SK-MEL-5 (cell line): ENCODE measurements around the gene UNKL. TPM values are rescaled to one million over a fixed set of nuclear protein-coding genes. Genes with fewer than 3 reads are reported as not detected.

Source experiments
- DNase-seq: peaks from one replicate; pipeline ENCODE4 v3.0.0-alpha.2; 2016; ENCODE audit warnings: low read depth, low spot score
- in situ Hi-C: cut with HindIII; loops from 2 replicates; pipeline ENCODE4 v1.10.0; 2016; ENCODE audit warnings: low sequenced_read_pairs, high pct_unique_total_duplicates, low pct_unique_long_range_greater_than_20kb
- polyA plus RNA-seq, 2 experiments: library from polyadenylated mRNA; depleted of rRNA; stranded (reverse); fragments of >200 nt; gene quantifications; 2 replicates each; pipeline ENCODE4 v1.2.3, GENCODE V29; 2015
- total RNA-seq: library from RNA; depleted of rRNA; stranded (reverse); fragments of >200 nt; shearing (Covaris generic); gene quantifications from 2 replicates; pipeline ENCODE4 v1.2.3, GENCODE V29; 2014; rRNA removed

UNKL gene, protein sequence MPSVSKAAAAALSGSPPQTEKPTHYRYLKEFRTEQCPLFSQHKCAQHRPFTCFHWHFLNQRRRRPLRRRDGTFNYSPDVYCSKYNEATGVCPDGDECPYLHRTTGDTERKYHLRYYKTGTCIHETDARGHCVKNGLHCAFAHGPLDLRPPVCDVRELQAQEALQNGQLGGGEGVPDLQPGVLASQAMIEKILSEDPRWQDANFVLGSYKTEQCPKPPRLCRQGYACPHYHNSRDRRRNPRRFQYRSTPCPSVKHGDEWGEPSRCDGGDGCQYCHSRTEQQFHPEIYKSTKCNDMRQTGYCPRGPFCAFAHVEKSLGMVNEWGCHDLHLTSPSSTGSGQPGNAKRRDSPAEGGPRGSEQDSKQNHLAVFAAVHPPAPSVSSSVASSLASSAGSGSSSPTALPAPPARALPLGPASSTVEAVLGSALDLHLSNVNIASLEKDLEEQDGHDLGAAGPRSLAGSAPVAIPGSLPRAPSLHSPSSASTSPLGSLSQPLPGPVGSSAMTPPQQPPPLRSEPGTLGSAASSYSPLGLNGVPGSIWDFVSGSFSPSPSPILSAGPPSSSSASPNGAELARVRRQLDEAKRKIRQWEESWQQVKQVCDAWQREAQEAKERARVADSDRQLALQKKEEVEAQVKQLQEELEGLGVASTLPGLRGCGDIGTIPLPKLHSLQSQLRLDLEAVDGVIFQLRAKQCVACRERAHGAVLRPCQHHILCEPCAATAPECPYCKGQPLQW
- total RNA-seq: 7.8 and 8.0 TPM in 2 replicates
- polyA plus RNA-seq (2015; cell fraction: cytosol; rRNA removed): 27.1 and 36.9 TPM in 2 replicates
- polyA plus RNA-seq (2015; cell fraction: nucleus; rRNA removed): 59.6 and 62.9 TPM in 2 replicates

DNA sequence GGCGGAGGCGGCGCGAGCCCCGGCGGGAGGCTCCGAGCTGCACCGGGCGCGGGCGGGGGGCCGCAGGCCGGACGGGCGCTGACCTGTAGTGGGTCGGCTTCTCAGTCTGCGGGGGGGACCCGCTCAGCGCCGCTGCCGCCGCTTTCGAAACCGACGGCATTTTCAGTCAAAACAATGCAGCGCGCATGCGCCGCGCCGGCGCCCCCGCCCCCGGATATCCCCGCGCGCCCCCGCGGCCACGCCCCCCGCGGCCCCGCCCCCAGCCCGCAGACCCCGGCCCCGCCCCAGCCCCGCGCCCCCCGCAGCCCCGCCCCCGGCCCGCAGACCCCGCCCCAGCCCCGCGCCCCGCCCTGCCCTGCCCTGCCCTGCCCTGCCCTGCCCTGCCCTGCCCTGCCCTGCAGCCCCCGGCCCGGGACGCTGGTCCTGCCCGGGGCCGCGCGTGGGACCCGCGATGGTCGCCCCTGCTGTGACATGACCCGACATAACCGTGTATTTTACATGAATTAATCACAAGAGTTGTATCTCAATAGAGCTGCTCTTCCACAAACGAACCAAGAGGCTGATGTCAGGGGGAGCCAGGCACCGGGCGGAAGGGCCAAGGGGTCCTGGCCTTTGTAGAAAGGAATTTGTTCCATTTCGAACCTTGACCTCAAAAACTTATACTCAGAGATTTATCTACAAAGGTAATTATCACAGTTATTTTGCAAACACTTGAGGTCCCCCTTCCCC is at the start of gene UNKL:
UNKL (minus strand) TSS at position 173 of the 729 bp plus-strand sequence; CDS start at position 160, 13 bp downstream.
- DNase-seq: peak; percentile 49
- in situ Hi-C loops: no loop called here

DNA sequence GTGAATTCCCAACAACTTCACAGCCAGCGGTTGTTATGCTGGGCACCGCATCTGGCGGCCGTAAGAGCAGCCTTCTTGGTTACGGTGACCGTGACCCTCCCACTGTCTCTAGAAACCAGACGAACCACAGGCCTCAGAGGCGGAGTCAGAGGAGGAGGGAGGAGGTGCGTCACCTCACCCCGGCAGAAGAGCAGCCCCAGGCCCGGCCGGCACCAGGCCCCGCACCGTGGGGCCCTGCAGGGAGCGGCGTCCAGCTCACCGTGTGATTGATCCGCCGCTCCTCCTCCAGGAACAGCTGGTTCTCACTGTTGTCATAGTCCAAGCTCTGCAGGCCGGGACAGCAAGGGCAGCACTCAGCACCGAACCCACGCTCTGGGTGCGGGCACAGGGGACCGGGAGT is 46.6 kb upstream of the UNKL start:
- in situ Hi-C loops: no loop called here
- DNase-seq: no peak

DNA sequence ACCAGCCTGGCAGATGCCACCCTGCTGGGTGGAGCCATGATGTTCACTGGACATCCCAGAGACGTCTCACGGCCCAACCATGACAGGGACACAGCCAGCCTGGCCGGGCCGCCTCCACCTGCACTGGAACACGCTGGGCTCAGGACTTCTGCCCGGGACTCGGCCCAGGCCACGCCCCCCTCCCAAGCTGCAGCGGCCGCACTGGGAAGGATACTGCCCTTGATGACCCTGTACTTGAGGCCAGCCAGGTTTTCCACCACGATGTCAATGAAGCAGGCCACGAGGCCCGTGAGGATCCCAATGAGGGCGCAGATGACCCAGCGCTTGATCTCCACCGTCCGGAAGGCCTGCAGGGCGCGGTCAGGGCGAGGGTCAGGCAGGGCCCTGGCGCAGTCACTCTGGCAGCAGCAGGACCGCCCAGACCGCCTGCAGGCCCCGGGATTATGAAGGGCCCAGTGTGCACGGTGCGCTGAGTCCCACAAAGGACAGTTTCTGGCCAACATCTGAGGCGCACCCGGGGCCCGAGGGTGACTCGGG is 46.2 kb upstream of the UNKL start:
- in situ Hi-C loops: no loop called here
- DNase-seq: no peak

DNA sequence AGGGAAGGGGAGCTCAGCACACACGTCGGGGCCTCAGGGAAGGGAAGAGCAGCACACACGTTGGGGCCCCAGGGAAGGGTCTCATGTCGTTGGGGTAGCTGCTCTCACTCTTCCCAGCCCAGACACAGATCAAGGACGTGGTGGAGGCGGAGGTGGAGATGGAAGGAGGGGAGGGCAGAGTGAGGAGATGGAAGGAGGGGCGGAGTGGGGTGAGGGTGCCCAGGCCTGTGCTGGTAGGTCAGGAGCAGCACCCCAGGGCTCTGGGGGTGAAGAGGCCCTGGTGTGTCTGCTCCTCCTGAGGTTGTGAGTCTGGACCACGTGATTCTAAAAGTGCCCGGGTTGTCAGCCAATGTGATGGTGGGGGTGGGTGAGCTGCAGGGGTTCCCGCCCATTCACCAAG is 45.5 kb upstream of the UNKL start:
- DNase-seq: no peak
- in situ Hi-C loops: no loop called here

DNA sequence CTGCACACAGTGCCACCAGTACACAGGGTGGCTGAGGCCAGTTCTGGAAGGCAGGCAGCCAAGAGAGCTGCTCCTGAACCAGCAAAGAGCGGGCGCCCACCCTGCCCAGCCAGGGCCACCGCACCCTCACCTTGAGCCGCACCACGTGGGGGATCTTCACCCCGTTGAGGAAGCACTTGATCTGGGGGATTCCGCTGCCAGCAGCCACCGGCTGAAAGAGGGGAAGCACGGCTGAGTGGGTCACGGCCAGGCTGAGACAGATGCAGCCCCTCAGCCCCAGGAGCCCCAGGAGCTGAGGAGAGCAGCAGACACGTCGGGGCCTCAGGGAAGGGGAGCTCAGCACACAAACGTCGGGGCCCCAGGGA is 44.5 kb upstream of the UNKL start:
- DNase-seq: no peak
- in situ Hi-C loops: no loop called here

DNA sequence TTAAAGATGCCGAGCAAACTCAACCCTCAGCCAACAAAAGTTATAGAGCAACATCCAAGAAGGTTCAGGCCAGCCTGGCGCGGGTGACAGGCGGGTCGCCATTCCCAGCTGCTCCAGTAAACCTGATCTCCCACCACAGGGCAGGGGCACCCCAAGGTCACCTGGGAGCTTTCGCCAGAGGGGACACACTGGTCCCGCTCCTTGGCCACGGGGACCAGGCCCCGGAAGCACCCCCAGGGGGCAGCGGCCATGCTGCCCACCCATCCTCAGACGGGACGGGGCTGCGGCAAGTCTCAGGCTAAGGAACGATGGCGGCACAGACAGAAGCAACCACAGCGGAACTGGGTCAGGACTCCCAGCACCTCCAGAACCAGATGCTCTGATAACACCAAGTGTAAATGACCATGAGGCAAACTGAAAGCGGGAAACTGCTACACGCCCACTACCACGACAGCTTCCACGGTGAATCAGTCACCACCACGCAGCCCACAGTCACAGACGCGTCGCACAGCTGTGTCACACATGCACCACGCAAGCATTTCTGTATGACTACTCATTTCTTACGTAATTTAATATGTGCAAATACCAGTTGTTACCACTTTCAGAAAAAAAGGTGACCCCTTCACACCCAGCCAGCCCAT is 44.0 kb upstream of the UNKL start:
- in situ Hi-C loops: no loop called here
- no peak for DNase-seq

DNA sequence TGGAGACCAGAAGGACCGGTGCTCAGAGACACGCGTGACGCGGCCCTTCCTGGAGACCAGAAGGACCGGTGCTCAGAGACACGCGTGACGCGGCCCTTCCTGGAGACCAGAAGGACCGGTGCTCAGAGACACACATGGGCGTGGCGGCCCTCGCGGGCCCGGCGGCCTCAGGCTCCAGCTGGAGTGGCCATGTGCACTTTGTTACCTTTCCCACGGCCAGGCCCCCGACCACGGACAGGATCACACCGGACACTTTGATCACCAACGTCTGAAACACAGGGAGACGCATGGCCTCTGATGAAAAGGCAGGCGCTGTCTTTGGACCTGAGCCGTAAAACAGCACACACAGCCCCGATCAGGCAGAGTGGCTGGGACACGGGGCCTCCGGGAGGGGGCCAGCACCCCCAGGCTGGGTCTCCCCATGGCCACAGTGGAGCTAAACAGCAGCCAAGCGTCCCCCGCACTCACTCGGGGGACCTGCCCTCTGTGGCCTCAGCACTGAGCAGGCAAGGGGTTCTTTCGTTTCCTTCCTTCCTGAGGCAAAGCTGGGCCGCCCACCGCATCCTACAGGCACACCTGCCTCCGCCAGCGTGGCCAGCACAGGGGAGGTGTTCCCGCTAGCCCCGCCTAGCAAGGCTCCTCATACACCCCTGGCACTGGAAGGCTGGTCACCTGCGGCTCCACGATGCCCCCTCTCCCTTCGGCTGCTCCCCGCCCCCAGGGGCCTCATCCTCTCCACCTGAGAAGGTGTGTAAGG is 43.2 kb upstream of the UNKL start:
- DNase-seq: no peak
- in situ Hi-C loops: no loop called here

DNA sequence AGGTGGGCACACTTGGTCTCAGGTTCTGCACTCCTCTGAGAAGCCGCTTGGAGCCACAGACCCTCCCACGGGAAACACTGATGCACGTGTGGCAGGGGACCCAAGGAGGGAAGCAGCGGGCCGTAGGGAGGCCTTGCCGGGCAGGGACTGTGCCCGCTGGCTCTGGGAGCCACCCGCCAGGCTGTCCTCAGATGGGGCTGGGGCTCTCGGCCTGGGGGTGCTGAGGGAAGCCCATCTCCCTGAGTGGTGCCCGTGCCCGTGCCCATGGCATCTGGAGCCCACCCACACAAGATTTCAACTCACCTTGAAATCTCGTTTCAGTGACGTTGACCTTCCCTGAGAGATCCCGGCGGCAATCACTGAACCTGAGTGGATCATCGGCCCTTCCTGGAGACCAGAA is 42.4 kb upstream of the UNKL start:
- in situ Hi-C loops: no loop called here
- no peak for DNase-seq

DNA sequence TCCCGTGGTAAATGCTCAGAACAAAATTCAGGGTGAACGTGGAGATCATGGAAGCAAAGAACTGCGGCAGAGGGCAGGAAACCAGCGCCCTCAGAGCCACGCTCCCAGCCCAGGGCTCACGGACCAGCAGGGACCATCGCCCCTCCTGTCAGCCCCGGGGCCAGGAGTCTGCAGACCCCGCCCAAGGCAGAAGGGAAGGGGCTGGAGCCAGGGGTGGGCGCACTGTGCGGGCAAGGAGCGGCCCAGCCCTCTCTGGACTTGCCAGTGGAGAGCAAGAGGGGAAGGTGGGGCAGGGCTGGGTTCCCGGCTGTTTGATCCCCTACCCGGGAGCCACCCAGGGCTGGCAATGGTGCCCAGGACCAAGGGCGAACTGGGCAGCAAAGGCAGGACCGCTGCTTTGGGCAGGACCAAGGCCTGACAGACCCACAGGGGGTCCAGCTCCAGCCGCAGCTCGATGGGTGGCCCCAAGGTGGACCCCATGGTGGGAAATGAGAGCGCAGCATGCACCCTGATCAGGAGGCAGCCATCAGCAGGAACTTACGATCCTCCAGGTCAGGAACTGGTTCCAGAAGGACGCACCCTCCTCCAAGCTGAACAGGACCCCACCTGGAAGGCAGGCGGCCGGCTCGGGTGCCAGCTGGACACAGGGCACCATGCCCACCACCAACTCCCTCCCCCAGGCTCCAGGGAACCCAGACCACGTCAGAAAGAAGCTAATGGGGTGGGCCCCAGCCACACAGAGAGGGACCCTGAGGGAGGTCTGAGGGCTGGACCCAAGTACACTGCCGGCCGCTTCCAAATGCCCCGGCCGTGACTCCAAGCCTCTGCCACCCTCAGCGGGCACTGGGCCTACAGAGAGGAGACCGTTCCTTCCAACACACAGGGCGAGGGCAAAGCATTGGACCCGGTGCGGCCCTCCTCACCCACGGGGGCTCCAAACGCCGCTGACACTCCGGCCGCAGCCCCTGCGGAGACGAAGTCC is 41.0 kb upstream of the UNKL start:
- in situ Hi-C loops: no loop called here
- DNase-seq: no peak

DNA sequence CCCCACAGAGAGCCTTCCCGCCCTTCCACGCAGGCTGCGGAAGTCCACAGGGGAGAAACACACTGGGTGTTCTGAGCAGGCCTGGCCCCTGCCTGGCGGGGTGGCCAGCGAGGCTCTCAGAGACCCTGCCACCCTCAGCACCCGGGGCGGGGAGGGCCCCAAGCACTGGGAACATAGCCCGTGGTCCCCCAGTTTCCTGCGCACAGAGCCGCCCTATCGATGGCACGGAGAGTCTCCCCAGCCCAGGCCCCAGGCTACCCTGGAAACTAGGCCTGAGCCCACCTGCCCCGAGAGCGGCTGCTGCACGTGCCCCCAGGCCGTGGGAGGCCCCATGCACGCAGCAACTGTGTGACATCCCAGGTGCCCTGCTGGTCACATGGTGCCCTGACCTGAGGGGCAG is 40.1 kb upstream of the UNKL start:
- DNase-seq: no peak
- in situ Hi-C loops: no loop called here

DNA sequence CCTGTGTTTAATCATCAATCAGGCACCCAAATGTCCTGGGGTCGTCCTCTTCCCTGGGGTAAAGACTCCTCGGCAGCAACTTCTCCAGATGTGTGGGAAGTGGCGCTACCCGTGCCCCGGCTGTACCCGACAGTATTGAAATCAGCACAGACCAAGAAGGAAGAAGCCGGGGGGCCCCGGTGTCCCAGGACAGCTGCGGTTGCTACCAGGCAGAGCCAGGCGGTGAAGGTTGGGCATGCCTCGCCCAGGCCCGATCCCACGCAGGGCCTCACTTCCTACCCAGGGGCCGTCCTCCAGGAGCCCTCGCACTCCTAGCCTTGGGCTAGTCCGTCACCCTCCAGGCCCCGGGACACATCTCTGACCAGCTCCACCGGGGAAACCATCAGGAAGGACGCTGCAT is 38.8 kb upstream of the UNKL start:
- in situ Hi-C loops: no loop called here
- no peak for DNase-seq

DNA sequence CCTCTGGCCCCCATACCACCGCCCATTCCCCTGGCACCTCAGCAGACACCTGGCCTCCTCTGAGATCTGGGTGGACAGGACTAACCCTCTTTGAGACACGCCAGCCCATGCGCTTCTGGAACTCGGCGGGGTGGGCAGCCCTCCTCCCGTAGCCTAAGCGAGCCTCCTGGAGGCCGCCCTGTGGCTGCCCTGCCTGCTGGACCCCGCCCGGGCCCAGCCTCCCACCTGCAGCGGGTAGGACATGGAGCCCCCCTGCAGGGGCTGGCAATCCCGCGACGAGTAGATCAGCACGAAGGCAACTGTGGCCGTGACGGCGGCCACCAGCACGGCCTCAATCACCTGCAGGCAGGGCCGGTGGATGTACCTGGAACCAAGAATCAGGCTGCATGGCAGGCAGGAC is 38.0 kb upstream of the UNKL start:
- in situ Hi-C loops: no loop called here

DNA sequence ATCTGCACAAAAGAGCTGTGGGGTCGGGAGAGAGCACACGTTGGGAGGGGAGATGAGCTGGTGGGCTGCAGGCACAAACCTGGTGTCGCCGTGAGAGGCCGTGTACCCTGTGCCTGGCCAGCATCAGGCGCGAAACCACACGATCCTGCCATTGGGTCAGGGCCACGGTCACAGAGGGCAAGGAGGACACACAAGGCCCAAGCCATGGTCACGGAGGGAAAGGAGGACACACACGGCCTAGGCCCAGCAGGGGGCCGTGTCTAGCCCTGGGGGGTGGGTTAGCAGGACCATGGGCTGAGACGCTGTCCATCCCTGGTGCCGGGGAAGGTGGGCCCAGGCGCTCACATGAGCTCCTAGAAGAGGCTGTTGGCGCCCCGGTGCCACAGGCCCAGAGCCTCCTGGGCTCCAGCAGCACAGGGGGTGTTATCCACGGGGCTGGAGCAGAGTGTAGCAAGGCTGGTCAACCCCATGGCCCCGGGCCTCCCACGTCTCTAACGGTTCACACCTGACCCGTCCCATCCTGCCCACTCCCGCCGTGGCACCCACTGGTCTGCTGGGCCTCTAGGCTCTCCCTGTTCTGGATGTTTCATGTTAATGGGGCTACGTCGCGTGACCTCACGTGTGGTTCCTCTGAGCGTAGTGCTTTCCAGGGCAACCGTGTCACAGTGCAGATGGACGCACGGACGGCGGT is 37.3 kb upstream of the UNKL start:
- in situ Hi-C loops: no loop called here
- DNase-seq: no peak

More for the DNA sequence above, 38.0 kb upstream of the UNKL start:
- no peak for DNase-seq

DNA sequence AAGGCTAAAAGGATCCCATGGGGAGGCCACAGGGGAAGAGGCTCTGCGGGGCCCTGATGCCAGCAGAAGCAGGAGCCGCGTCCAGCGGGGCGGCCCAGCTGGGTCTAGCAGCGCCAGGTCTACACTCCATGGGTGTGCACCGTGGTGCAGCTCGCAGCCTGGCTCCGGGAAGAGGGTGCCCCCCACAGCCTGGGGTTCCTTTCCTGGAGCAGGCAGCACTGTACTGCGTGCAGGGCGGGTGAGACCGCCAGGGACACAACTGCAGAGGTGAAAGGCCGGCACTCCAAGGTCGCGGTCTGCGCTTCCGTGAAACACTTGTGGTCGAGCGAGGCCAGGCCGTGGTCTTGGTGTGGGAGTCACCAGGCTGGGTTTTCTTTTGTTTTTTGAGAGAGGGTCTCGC is 36.3 kb upstream of the UNKL start:
- in situ Hi-C loops: no loop called here
- DNase-seq: no peak

DNA sequence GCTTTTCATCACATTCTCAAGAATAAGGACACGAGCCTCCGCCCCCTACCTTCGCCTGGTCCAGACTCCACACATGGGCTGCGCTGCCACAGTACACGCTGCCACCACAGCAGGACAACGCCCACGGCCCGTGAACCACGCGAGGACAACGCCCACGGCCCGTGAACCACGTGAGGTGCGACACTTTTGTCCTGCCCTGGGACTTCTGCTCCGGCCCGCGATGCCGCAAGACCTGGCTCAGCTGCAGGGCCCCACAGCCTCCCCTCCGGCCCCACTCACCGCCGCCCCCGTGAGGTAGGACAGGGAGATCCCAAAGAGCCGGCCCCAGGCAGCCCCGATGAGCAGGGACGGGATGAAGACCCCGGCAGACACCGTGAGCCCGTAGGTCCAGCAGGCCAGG is 35.7 kb upstream of the UNKL start:
- no peak for DNase-seq
- in situ Hi-C loops: no loop called here
